ENCODE measurements around the gene MYOZ3. TPM values are rescaled to one million over a fixed set of nuclear protein-coding genes. Genes with fewer than 3 reads are reported as not detected.

MYOZ3 gene
- total RNA-seq, 2 donors from 2014 or later: 0.12 to 0.32 TPM

- Histone ChIP-seq H3K4me3 (peak overlapping the region; percentile 51), H3K4me1 (no peaks in the 10 kb centered on the region), H3K9me3 (no peaks in the 10 kb centered on the region), H3K36me3 (no peaks in the 10 kb centered on the region), H3K27me3 (no peaks in the 10 kb centered on the region), H3K27ac (peak overlapping the region; percentile 56), H3K9ac (ENCODE audit: low read depth in 2 of 2, low read length in 2 of 2) (peak overlapping the region; percentile 85 to 92)
- TF ChIP-seq, protein P1, sequence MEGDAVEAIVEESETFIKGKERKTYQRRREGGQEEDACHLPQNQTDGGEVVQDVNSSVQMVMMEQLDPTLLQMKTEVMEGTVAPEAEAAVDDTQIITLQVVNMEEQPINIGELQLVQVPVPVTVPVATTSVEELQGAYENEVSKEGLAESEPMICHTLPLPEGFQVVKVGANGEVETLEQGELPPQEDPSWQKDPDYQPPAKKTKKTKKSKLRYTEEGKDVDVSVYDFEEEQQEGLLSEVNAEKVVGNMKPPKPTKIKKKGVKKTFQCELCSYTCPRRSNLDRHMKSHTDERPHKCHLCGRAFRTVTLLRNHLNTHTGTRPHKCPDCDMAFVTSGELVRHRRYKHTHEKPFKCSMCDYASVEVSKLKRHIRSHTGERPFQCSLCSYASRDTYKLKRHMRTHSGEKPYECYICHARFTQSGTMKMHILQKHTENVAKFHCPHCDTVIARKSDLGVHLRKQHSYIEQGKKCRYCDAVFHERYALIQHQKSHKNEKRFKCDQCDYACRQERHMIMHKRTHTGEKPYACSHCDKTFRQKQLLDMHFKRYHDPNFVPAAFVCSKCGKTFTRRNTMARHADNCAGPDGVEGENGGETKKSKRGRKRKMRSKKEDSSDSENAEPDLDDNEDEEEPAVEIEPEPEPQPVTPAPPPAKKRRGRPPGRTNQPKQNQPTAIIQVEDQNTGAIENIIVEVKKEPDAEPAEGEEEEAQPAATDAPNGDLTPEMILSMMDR (IDR thresholded peaks at IDR 0.05): no peak
- intact Hi-C loops (cut with DNase I): no loop called here
- no peak for DNase-seq
Measured at GRCh38 chr5:150624334-150625163, 36.5 kb upstream of the MYOZ3 start.

DNA sequence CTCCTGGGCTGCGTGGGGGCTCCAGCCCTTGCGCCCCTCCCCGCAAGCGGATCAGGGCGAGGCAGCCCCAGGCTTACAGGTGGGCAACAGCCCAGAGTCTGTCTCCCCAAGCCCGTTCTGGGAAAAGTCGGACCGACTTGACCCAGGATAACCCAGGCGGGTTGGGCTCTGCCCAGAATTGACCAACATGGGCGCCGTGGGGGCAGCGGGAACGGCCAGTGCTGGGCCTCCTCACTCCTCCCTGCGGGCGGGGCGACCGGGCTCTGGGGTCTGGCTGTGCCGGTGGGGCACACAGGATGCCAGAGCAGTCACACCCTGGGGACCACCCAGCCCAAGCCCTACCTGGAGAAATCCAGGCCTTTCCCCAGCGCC lies 35.9 kb upstream of the MYOZ3 start:
- no peaks in the 10 kb centered on the region for H3K36me3 ChIP-seq

GRCh38 chr5:150625831-150626746 lies 35.0 kb upstream of the MYOZ3 start:
- intact Hi-C loops (cut with DNase I): no loop called here
- H3K4me3 ChIP-seq: peak overlapping the region; percentile 51
- no peaks in the 10 kb centered on the region for H3K36me3 ChIP-seq
- H3K9me3 ChIP-seq: no peaks in the 10 kb centered on the region
- peak overlapping the region; percentile 85 to 92 for H3K9ac ChIP-seq (ENCODE audit: low read depth in 2 of 2, low read length in 2 of 2)
- H3K27me3 ChIP-seq: no peaks in the 10 kb centered on the region
- no peaks in the 10 kb centered on the region for H3K4me1 ChIP-seq
- H3K27ac ChIP-seq: peak overlapping the region; percentile 56
- TF ChIP-seq, protein P1 (IDR thresholded peaks at IDR 0.05): no peak
- DNase-seq: no peak

More for the DNA sequence above, 35.9 kb upstream of the MYOZ3 start:
- peak overlapping the region; percentile 85 to 92 for H3K9ac ChIP-seq (ENCODE audit: low read depth in 2 of 2, low read length in 2 of 2)
- no peaks in the 10 kb centered on the region for H3K27me3 ChIP-seq
- intact Hi-C loops (cut with DNase I): no loop called here
- peak overlapping the region; percentile 56 for H3K27ac ChIP-seq
- H3K9me3 ChIP-seq: no peaks in the 10 kb centered on the region
- TF ChIP-seq, protein P1 (IDR thresholded peaks at IDR 0.05): no peak
- H3K4me3 ChIP-seq: peak overlapping the region; percentile 51
- H3K4me1 ChIP-seq: no peaks in the 10 kb centered on the region
- DNase-seq: no peak

DNA sequence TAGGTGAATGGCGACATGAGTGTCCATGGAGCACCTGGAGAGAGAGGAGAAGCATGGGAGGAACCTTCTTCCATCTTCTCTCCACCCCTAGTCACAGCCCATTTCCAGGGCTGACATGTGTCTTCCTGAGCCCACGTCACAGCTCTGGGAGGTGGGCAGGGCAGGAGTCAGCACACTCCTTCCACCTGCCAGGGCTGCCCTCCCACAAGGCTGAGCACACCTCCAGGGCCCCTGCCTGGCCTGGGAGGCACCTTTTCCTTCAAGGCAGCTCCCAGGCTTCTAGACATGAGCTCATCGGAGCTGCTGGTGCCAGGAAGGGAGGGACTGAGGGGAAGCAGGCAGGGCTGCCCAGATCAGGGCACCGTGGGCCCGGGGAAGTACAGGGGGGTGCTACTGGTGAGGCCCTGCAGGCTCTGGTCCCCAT lies 34.2 kb upstream of the MYOZ3 start:
- Histone ChIP-seq H3K9ac (ENCODE audit: low read depth in 2 of 2, low read length in 2 of 2) (peak overlapping the region; percentile 12 to 85), H3K36me3 (no peaks in the 10 kb centered on the region), H3K4me1 (no peaks in the 10 kb centered on the region), H3K27me3 (no peaks in the 10 kb centered on the region), H3K9me3 (no peaks in the 10 kb centered on the region), H3K4me3 (no peak overlapping the region), H3K27ac (peak overlapping the region; percentile 56)
- TF ChIP-seq, protein P1 (IDR thresholded peaks at IDR 0.05): no peak
- intact Hi-C loops (cut with DNase I): no loop called here
- DNase-seq: no peak

GRCh38 chr5:150627731-150628545 lies 33.1 kb upstream of the MYOZ3 start:
- TF ChIP-seq, protein P1 (IDR thresholded peaks at IDR 0.05): no peak
- Histone ChIP-seq H3K4me3 (no peak overlapping the region), H3K9ac (ENCODE audit: low read depth in 2 of 2, low read length in 2 of 2) (no peak overlapping the region), H3K9me3 (no peaks in the 10 kb centered on the region), H3K27me3 (no peaks in the 10 kb centered on the region), H3K4me1 (no peaks in the 10 kb centered on the region), H3K27ac (no peak overlapping the region), H3K36me3 (no peaks in the 10 kb centered on the region)
- intact Hi-C loops (cut with DNase I): no loop called here
- DNase-seq: no peak
